GM23248 (cell line): ENCODE data around the gene RUFY3. TPM values are rescaled to one million over a fixed set of nuclear protein-coding genes. Genes with fewer than 3 reads are reported as not detected.

Experiments used
- DNase-seq: peaks from one replicate; pipeline ENCODE4 v3.0.0-alpha.2; 2015
- H2AFZ ChIP-seq: fragments of 200-600 bp; sonication (generic); 2 replicates; pipeline ENCODE4 v1.6.1; 2016; ENCODE audit warnings: antibody characterized with exemption
- H3F3A ChIP-seq: fragments of 200-600 bp; sonication (generic); 2 replicates; pipeline ENCODE4 v1.6.1; 2016; ENCODE audit warnings: mild to moderate bottlenecking, antibody characterized with exemption, mixed run types; ENCODE audit not compliant: insufficient read depth
- H3K27ac ChIP-seq: fragments of 200-600 bp; sonication (generic); 2 replicates; pipeline ENCODE4 v1.5.1; 2016; ENCODE audit warnings: mild to moderate bottlenecking
- H3K27me3 ChIP-seq: fragments of 200-600 bp; sonication (generic); replicated peaks from 2 replicates; pipeline ENCODE4 v1.6.1; 2016; ENCODE audit warnings: mild to moderate bottlenecking; ENCODE audit not compliant: insufficient read depth
- H3K36me3 ChIP-seq: fragments of 200-600 bp; sonication (generic); 2 replicates; pipeline ENCODE4 v1.6.1; 2016; ENCODE audit warnings: low read depth, mild to moderate bottlenecking
- H3K4me1 ChIP-seq: fragments of 200-600 bp; sonication (generic); 2 replicates; pipeline ENCODE4 v1.6.1; 2016; ENCODE audit warnings: mild to moderate bottlenecking; ENCODE audit not compliant: insufficient read depth
- H3K4me2 ChIP-seq: fragments of 200-600 bp; sonication (generic); one replicate; pipeline ENCODE4 v1.6.1; 2016; ENCODE audit warnings: mild to moderate bottlenecking; ENCODE audit not compliant: unreplicated experiment
- H3K4me3 ChIP-seq: fragments of 200-600 bp; sonication (generic); 2 replicates; pipeline ENCODE4 v1.5.1; 2016; ENCODE audit warnings: mild to moderate bottlenecking
- H3K79me2 ChIP-seq: fragments of 200-600 bp; sonication (generic); 2 replicates; pipeline ENCODE4 v1.6.1; 2016; ENCODE audit warnings: mild to moderate bottlenecking; ENCODE audit not compliant: insufficient read depth
- H3K9ac ChIP-seq: fragments of 200-600 bp; sonication (generic); 2 replicates; pipeline ENCODE4 v1.6.1; 2016; ENCODE audit warnings: mild to moderate bottlenecking
- H3K9me2 ChIP-seq: fragments of 200-600 bp; sonication (generic); 2 replicates; pipeline ENCODE4 v1.6.1; 2016; ENCODE audit warnings: mixed run types, mild to moderate bottlenecking, moderate library complexity; ENCODE audit not compliant: insufficient read depth
- H3K9me3 ChIP-seq: fragments of 200-600 bp; sonication (generic); one replicate; pipeline ENCODE4 v1.6.1; 2017; ENCODE audit warnings: low read depth
- H4K20me1 ChIP-seq: fragments of 200-600 bp; sonication (generic); 2 replicates; pipeline ENCODE4 v1.6.0; 2016; ENCODE audit not compliant: insufficient read depth
- EZH2 ChIP-seq: fragments of 200-600 bp; sonication (generic); IDR thresholded peaks from 2 replicates; pipeline ENCODE4 v1.6.1; 2018; ENCODE audit warnings: antibody characterized with exemption, mild to moderate bottlenecking; ENCODE audit not compliant: insufficient read depth, poor library complexity, severe bottlenecking
- EZH2phosphoT487 ChIP-seq: fragments of 200-600 bp; sonication (generic); IDR thresholded peaks from 2 replicates; pipeline ENCODE4 v1.6.1; 2018; ENCODE audit warnings: antibody characterized with exemption, moderate library complexity, mild to moderate bottlenecking, low read depth; ENCODE audit not compliant: insufficient read depth
- WGBS, 2 experiments: methylation state at CpG; one replicate each; pipeline ENCODE4 v1.1.6; 2015 to 2017; ENCODE audit warnings: low lambda C conversion rate in 2 of 2, low coverage in 1 of 2; ENCODE audit errors: missing lambda C conversion rate in 2 of 2; 5-methylcytosine and 5-hydroxymethylcytosine counted together
- in situ Hi-C: fragments of 300-500 bp; cut with MboI; formaldehyde crosslinking; loops from 2 replicates; pipeline ENCODE4 v1.15.0; 2020
- polyA plus RNA-seq: library from polyadenylated mRNA; unstranded; fragments of >200 nt; fragmentation: Nextera tagmentation; extraction: Ambion mirVana; gene quantifications from 2 replicates; pipeline ENCODE4 v1.2.1, GENCODE V29; 2016
- total RNA-seq: library from RNA; depleted of rRNA; stranded (reverse); fragments of >200 nt; shearing (Covaris generic); gene quantifications from 2 replicates; pipeline ENCODE4 v1.2.3, GENCODE V29; 2014

RUFY3 gene
- total and polyA plus RNA-seq, 2 experiments from 2014 or later, result 13.5 to 24.0 TPM

- H3K27me3 ChIP-seq, result no peaks in the 10 kb centered on the region
- in situ Hi-C loops, result no loop called here
- no peak overlapping the region for H3K27ac ChIP-seq
- no peaks in the 10 kb centered on the region for H4K20me1 ChIP-seq
- no peaks in the 10 kb centered on the region for H3K36me3 ChIP-seq
- H3K4me1 ChIP-seq, result no peaks in the 10 kb centered on the region
- peaks cover 1% of the 10 kb centered on the region; the same call in 1 of the 2 replicates for H3F3A ChIP-seq
- no peak for DNase-seq
- H3K9ac ChIP-seq, result no peak overlapping the region
- no peak overlapping the region for H3K4me3 ChIP-seq
- no peak overlapping the region for H2AFZ ChIP-seq
- WGBS, 2 experiments, result 86 to 90% methylated on average over 6 to 7 of the region's 7 CpGs
- H3K9me3 ChIP-seq, result no peaks in the 10 kb centered on the region
- no peaks in the 10 kb centered on the region for H3K9me2 ChIP-seq
- no peak overlapping the region for H3K4me2 ChIP-seq
- peaks cover 98% of the 10 kb centered on the region for H3K79me2 ChIP-seq
- no peak for TF ChIP-seq EZH2phosphoT487
- TF ChIP-seq EZH2, result no peak
Observed at GRCh38 chr4:70712604-70713452, 8.9 kb upstream of the RUFY3 start.

DNA sequence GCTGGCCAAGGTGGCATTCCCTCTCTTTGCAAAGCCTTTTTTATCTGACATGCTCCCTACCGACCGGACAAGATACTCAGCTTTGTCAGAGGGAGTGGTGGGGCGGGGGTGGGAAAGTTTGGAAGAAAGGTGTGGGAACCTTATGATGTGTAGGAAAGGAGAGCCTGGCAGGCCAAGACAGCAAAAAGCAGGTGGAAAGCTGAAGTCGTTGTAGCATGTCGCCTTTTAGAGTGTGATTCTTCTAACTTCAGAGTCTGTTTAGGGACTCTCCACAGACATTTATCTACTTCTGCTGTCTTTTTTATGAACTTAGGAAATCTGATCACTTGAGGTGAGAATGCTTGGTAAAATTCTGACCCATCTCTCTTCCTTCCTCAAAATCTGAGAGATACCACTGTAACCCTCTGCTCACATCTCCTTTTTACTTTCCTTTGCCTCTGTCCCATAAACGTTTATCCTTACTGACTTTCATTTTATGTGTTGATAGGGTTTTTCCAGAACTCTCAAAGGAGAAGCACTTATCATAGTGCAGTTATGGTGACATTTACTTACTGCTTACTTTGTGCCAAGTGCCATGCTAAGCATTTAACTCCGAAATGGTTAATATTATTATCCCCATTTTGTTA is 8.2 kb upstream of the RUFY3 start:
- Histone ChIP-seq H3K9me2 (no peaks in the 10 kb centered on the region), H4K20me1 (no peaks in the 10 kb centered on the region), H3K9me3 (no peaks in the 10 kb centered on the region), H2AFZ (no peak overlapping the region), H3K27ac (no peak overlapping the region), H3K79me2 (peaks cover 97% of the 10 kb centered on the region), H3K4me3 (no peak overlapping the region), H3K36me3 (no peaks in the 10 kb centered on the region), H3F3A (no peaks in the 10 kb centered on the region), H3K4me2 (no peak overlapping the region), H3K27me3 (no peaks in the 10 kb centered on the region), H3K9ac (no peak overlapping the region), H3K4me1 (no peaks in the 10 kb centered on the region)
- WGBS, 2 experiments, result 77 to 84% methylated on average over 7 of the region's 7 CpGs
- in situ Hi-C loops, result no loop called here
- TF ChIP-seq EZH2phosphoT487 (no peak), EZH2 (no peak)
- DNase-seq, result no peak

- Histone ChIP-seq H3K4me1 (no peaks in the 10 kb centered on the region), H3F3A (no peaks in the 10 kb centered on the region), H3K9me2 (no peaks in the 10 kb centered on the region), H3K4me3 (no peak overlapping the region), H3K9ac (no peak overlapping the region), H3K27ac (no peak overlapping the region), H4K20me1 (no peaks in the 10 kb centered on the region), H3K27me3 (no peaks in the 10 kb centered on the region), H3K9me3 (no peaks in the 10 kb centered on the region), H3K36me3 (no peaks in the 10 kb centered on the region), H3K79me2 (peaks cover 97% of the 10 kb centered on the region), H2AFZ (no peak overlapping the region), H3K4me2 (no peak overlapping the region)
- TF ChIP-seq EZH2 (no peak), EZH2phosphoT487 (no peak)
- WGBS, 2 experiments, result 92 to 96% methylated on average over 5 of the region's 5 CpGs
- DNase-seq, result peak; percentile 25
- in situ Hi-C loops, result no loop called here
Observed at GRCh38 chr4:70714079-70714887, 7.5 kb upstream of the RUFY3 start.

GRCh38 chr4:70715097-70715496 is 6.7 kb upstream of the RUFY3 start:
- 91 to 92% methylated on average over 6 of the region's 6 CpGs for WGBS, 2 experiments
- Histone ChIP-seq H3K27me3 (no peaks in the 10 kb centered on the region), H3K9me2 (no peaks in the 10 kb centered on the region), H3K9me3 (no peaks in the 10 kb centered on the region), H3K79me2 (peaks cover 97% of the 10 kb centered on the region), H3K36me3 (no peaks in the 10 kb centered on the region), H3K4me1 (no peaks in the 10 kb centered on the region), H3K9ac (no peak overlapping the region), H2AFZ (no peak overlapping the region), H3K4me2 (no peak overlapping the region), H3F3A (no peaks in the 10 kb centered on the region), H4K20me1 (no peaks in the 10 kb centered on the region), H3K4me3 (no peak overlapping the region), H3K27ac (no peak overlapping the region)
- TF ChIP-seq EZH2 (no peak), EZH2phosphoT487 (no peak)
- peak; percentile 32 for DNase-seq
- in situ Hi-C loops, result no loop called here
